Adrenal gland (tissue), 12 donors: ENCODE data around the gene CYFIP1. TPM values are rescaled to one million over a fixed set of nuclear protein-coding genes. Genes with fewer than 3 reads are reported as not detected.
A peak's percentile ranks its signal among the peaks of the same experiment; 100 is the strongest.

Experiments used
- DNase-seq, 7 donors: peaks; one replicate each; pipeline ENCODE4 v3.0.0-alpha.2; 2019 to 2020
- H3K27ac ChIP-seq, 5 donors: fragments of 200-600 bp; sonication (generic) in 4 of 5; 1 replicate in 3 of 5; 2 replicates in 2 of 5; pipeline versions ENCODE4 v1.5.1 to v1.8.0; 2016 to 2020; ENCODE audit warnings: mild to moderate bottlenecking in 1 of 5
- H3K27me3 ChIP-seq: fragments of 200-600 bp; 2 replicates; pipeline ENCODE4 v1.8.0; 2021
- H3K36me3 ChIP-seq, 2 donors: fragments of 200-600 bp; replicated peaks in 1 of 2; 1 replicate in 1 of 2; 2 replicates in 1 of 2; pipeline versions ENCODE4 v1.5.1 to v1.8.0; 2018 to 2022
- H3K4me1 ChIP-seq, 2 donors: fragments of 200-600 bp; replicated peaks in 1 of 2; 1 replicate in 1 of 2; 2 replicates in 1 of 2; pipeline versions ENCODE4 v1.5.1 to v1.8.0; 2018 to 2021
- H3K4me3 ChIP-seq, 4 donors: fragments of 200-600 bp; sonication (generic) in 3 of 4; one replicate each; pipeline ENCODE4 v1.5.1; 2016 to 2018
- H3K9me3 ChIP-seq, 3 donors: fragments of 200-600 bp; sonication (generic) in 1 of 3; replicated peaks in 1 of 3; 1 replicate in 2 of 3; 2 replicates in 1 of 3; pipeline versions ENCODE4 v1.5.1 to v1.8.0; 2016 to 2021
- CTCF ChIP-seq, 6 experiments: fragments of 450-650 bp in 4 of 6; fragments of 200-600 bp in 2 of 6; sonication (generic) in 1 of 6; IDR thresholded peaks; 1 replicate in 5 of 6; 2 replicates in 1 of 6; pipeline versions ENCODE4 v1.5.1 to v1.8.0; 2016 to 2021; ENCODE audit warnings: antibody characterized with exemption in 6 of 6, mild to moderate bottlenecking in 2 of 6, moderate library complexity in 1 of 6
- POLR2A ChIP-seq, 2 donors: fragments of 450-650 bp; IDR thresholded peaks; one replicate each; pipeline ENCODE4 v1.6.1; 2017; ENCODE audit warnings: antibody characterized with exemption in 2 of 2, mild to moderate bottlenecking in 2 of 2, moderate library complexity in 1 of 2
- WGBS, 4 donors: extraction: QIAGEN DNeasy Blood & Tissue Kit in 2 of 4; methylation state at CpG; one replicate each; pipeline versions ENCODE4 v1.1.5 to v1.1.7; 2013 to 2017; 5-methylcytosine and 5-hydroxymethylcytosine counted together
- intact Hi-C, 2 donors: fragments of 100-400 bp; cut with DNase I; formaldehyde crosslinking; loops; one replicate each; pipeline versions ENCODE4 v1.14.1 to v1.15.0; 2022 to 2023
- polyA plus RNA-seq, 3 donors: library from polyadenylated mRNA; stranded (reverse); fragments of 200-250 nt in 2 of 3; fragments of 350-450 nt in 1 of 3; fragmentation: Illumina TruSeq in 1 of 3; extraction: RNeasy Lipid Tissue Mini Kit (QIAGEN cat#74804) in 1 of 3; gene quantifications; one replicate each; pipeline ENCODE4 v1.2.3, GENCODE V29; 2013 to 2014
- total RNA-seq, 9 donors: library from RNA; depleted of rRNA in 4 of 9; stranded (reverse); fragments of >200 nt in 4 of 9; fragments of 120-200 nt in 1 of 9; fragmentation: NEBNext Ultra II Directional in 1 of 9; extraction: Animal tissue kit (Norgen Biotek cat#: 25700) in 1 of 9; gene quantifications; one replicate each; pipeline versions ENCODE4 v1.1.0 to v1.2.4, GENCODE V29; 2013 to 2023
- donor health status: healthy with polysubstance abuse.
- donor health status: Bipolar disorder and iron deficiency.
- donor health status: DM: yes; HTN: yes; CAD: no.
- donor health status: DM: no; HTN: no; CAD: no.
- donor health status: DM: no; HTN: no; CAD: no.
- donor health status: DM: yes; HTN: yes; CAD: no.

Gene CYFIP1
- total and polyA plus RNA-seq, 12 donors = 21.2 to 124 (median 85.0) TPM

GRCh38 chr15:22951381-22952280 is 28.5 kb downstream of the CYFIP1 start:
- no peaks in the 10 kb centered on the region for H3K9me3 ChIP-seq
- no peaks in the 10 kb centered on the region for H3K36me3 ChIP-seq
- H3K27ac ChIP-seq = peak overlapping the region in 3 of 5 donors; percentile 42 to 78 (median 59)
- WGBS, 4 donors = 85 to 89% (median 86%) methylated on average over 16 to 39 of the region's 39 CpGs
- intact Hi-C loops = no loop called here
- H3K4me3 ChIP-seq = no peak overlapping the region
- peaks cover 15 to 79% of the 10 kb centered on the region in 2 donors for H3K4me1 ChIP-seq
- peak in 3 of 7 donors; percentile 32 to 73 (median 42) for DNase-seq
- TF ChIP-seq CTCF (IDR thresholded peaks at IDR 0.05) (no peak), POLR2A (IDR thresholded peaks at IDR 0.05) (no peak)
- no peaks in the 10 kb centered on the region for H3K27me3 ChIP-seq

- no peak for TF ChIP-seq POLR2A (IDR thresholded peaks at IDR 0.05)
- TF ChIP-seq CTCF (IDR thresholded peaks at IDR 0.05) = no peak
- intact Hi-C loops = no loop called here
- H3K27me3 ChIP-seq = no peaks in the 10 kb centered on the region
- H3K36me3 ChIP-seq = no peaks in the 10 kb centered on the region
- H3K9me3 ChIP-seq = no peaks in the 10 kb centered on the region
- H3K27ac ChIP-seq = peak overlapping the region in 3 of 5 donors; percentile 42 to 78 (median 59)
- peaks cover 13 to 73% of the 10 kb centered on the region in 2 donors for H3K4me1 ChIP-seq
- no peak overlapping the region for H3K4me3 ChIP-seq
- WGBS, 4 donors = 89 to 99% (median 93%) methylated on average over 13 to 16 of the region's 16 CpGs
- no peak for DNase-seq
Measured at GRCh38 chr15:22951031-22951380, 29.2 kb downstream of the CYFIP1 start.

GRCh38 chr15:22950256-22950990 is 29.7 kb downstream of the CYFIP1 start:
- no peaks in the 10 kb centered on the region for H3K27me3 ChIP-seq
- peak overlapping the region in 3 of 5 donors; percentile 15 to 78 (median 19) for H3K27ac ChIP-seq
- intact Hi-C loops = no loop called here
- TF ChIP-seq CTCF (IDR thresholded peaks at IDR 0.05) = no peak
- TF ChIP-seq POLR2A (IDR thresholded peaks at IDR 0.05) = no peak
- H3K4me3 ChIP-seq = no peak overlapping the region
- peaks cover 10 to 68% of the 10 kb centered on the region in 2 donors for H3K4me1 ChIP-seq
- DNase-seq = peak in 3 of 7 donors; percentile 35 to 64 (median 35)
- 70 to 78% (median 74%) methylated on average over 25 of the region's 25 CpGs for WGBS, 4 donors
- no peaks in the 10 kb centered on the region for H3K9me3 ChIP-seq
- no peaks in the 10 kb centered on the region for H3K36me3 ChIP-seq

- Histone ChIP-seq H3K36me3 (peaks cover 0 to 9% of the 10 kb centered on the region in 2 donors), H3K4me1 (peaks cover 10 to 58% of the 10 kb centered on the region in 2 donors), H3K27me3 (no peaks in the 10 kb centered on the region), H3K27ac (peak overlapping the region in 2 of 5 donors; percentile 31 to 51), H3K9me3 (no peaks in the 10 kb centered on the region), H3K4me3 (no peak overlapping the region)
- TF ChIP-seq CTCF (IDR thresholded peaks at IDR 0.05) (no peak), POLR2A (IDR thresholded peaks at IDR 0.05) (no peak)
- 36 to 62% (median 48%) methylated on average over 21 of the region's 21 CpGs for WGBS, 4 donors
- peak in 3 of 7 donors; percentile 21 to 72 (median 48) for DNase-seq
- intact Hi-C loops = no loop called here
Measured at GRCh38 chr15:22949074-22949547, 31.1 kb downstream of the CYFIP1 start.
